Neural cell (in vitro differentiated cells): ENCODE measurements around the gene INTS14. TPM values are rescaled to one million over a fixed set of nuclear protein-coding genes. Genes with fewer than 3 reads are reported as not detected.

Source experiments
- H2AFZ ChIP-seq: fragments of 200-600, 300-800 bp; sonication (generic), shearing (Covaris generic); 2 replicates; pipeline ENCODE4 v1.6.0; 2014; ENCODE audit warnings: low read depth, mild to moderate bottlenecking, antibody characterized with exemption, low read length, moderate library complexity
- H3F3A ChIP-seq: fragments of 200-600 bp; shearing (Covaris generic); 2 replicates; pipeline ENCODE4 v1.6.1; 2016; ENCODE audit warnings: mild to moderate bottlenecking, moderate library complexity, mixed read lengths, antibody characterized with exemption, low read length; ENCODE audit not compliant: insufficient read depth, poor library complexity, severe bottlenecking
- H3K27ac ChIP-seq: fragments of 200-600, 300-800 bp; sonication (generic), shearing (Covaris generic); 2 replicates; pipeline ENCODE4 v1.5.1; 2014; ENCODE audit warnings: mild to moderate bottlenecking, low read length, moderate library complexity
- H3K27me3 ChIP-seq: fragments of 300-800, 200-600 bp; sonication (generic), shearing (Covaris generic); 2 replicates; pipeline ENCODE4 v1.6.0; 2014; ENCODE audit warnings: mild to moderate bottlenecking, low read depth, low read length, moderate library complexity; ENCODE audit not compliant: insufficient read depth
- H3K36me3 ChIP-seq: fragments of 300-800, 200-600 bp; sonication (generic), shearing (Covaris generic); 2 replicates; pipeline ENCODE4 v1.5.1; 2014; ENCODE audit warnings: mild to moderate bottlenecking, antibody characterized with exemption, low read length, moderate library complexity; ENCODE audit not compliant: insufficient read depth
- H3K4me2 ChIP-seq: fragments of 300-800, 200-600 bp; sonication (generic), shearing (Covaris generic); 2 replicates; pipeline ENCODE4 v1.6.0; 2014; ENCODE audit warnings: mild to moderate bottlenecking, low read length
- H3K4me3 ChIP-seq: fragments of 300-800, 200-600 bp; sonication (generic), shearing (Covaris generic); 2 replicates; pipeline ENCODE4 v1.5.1; 2014; ENCODE audit warnings: mild to moderate bottlenecking, low read length, moderate library complexity
- H3K79me2 ChIP-seq: fragments of 200-600 bp; shearing (Covaris generic); replicated peaks from 2 replicates; pipeline ENCODE4 v1.6.0; 2014; ENCODE audit warnings: mild to moderate bottlenecking, low read length, moderate library complexity; ENCODE audit not compliant: insufficient read depth
- H3K9ac ChIP-seq: fragments of 300-800, 200-600 bp; sonication (generic), shearing (Covaris generic); 2 replicates; pipeline ENCODE4 v1.6.1; 2016; ENCODE audit warnings: mild to moderate bottlenecking, low read length, mixed read lengths
- H3K9me2 ChIP-seq: fragments of 200-600 bp; shearing (Covaris generic); 2 replicates; pipeline ENCODE4 v1.6.1; 2016; ENCODE audit warnings: mild to moderate bottlenecking, low read length, mixed read lengths; ENCODE audit not compliant: insufficient read depth
- H3K9me3 ChIP-seq: fragments of 200-600, 300-800 bp; sonication (generic), shearing (Covaris generic); 2 replicates; pipeline ENCODE4 v1.6.1; 2016; ENCODE audit warnings: mild to moderate bottlenecking, mixed run types, low read length, moderate library complexity, mixed read lengths
- H4K20me1 ChIP-seq: fragments of 200-600 bp; shearing (Covaris generic); 2 replicates; pipeline ENCODE4 v1.6.1; 2016; ENCODE audit warnings: mild to moderate bottlenecking, mixed run types; ENCODE audit not compliant: insufficient read depth
- EP300 ChIP-seq: fragments of 450-650 bp; conservative IDR thresholded peaks from 2 replicates; pipeline ENCODE4 v1.6.1; 2014; ENCODE audit warnings: antibody characterized with exemption, mild to moderate bottlenecking, moderate library complexity; ENCODE audit not compliant: poor library complexity, severe bottlenecking
- EZH2 ChIP-seq: fragments of 200-600, 300-800 bp; shearing (Covaris generic), sonication (generic); IDR thresholded peaks from 2 replicates; pipeline ENCODE4 v1.6.1; 2014; ENCODE audit warnings: antibody characterized with exemption, low read length, borderline replicate concordance, mild to moderate bottlenecking; ENCODE audit not compliant: insufficient read depth, poor library complexity, severe bottlenecking
- MXI1 ChIP-seq: fragments of 450-650 bp; conservative IDR thresholded peaks from 2 replicates; pipeline ENCODE4 v1.6.1; 2014; ENCODE audit warnings: antibody characterized with exemption, mild to moderate bottlenecking; ENCODE audit not compliant: poor library complexity, severe bottlenecking
- POLR2AphosphoS5 ChIP-seq: IDR thresholded peaks from 2 replicates; pipeline ENCODE4 v1.6.1; 2012
- RAD21 ChIP-seq: fragments of 450-650 bp; conservative IDR thresholded peaks from 2 replicates; pipeline ENCODE4 v1.6.1; 2014; ENCODE audit warnings: antibody characterized with exemption, mild to moderate bottlenecking, moderate library complexity
- REST ChIP-seq: IDR thresholded peaks from 2 replicates; pipeline ENCODE4 v1.6.1; 2012; ENCODE audit warnings: borderline replicate concordance
- SMC3 ChIP-seq: fragments of 450-650 bp; conservative IDR thresholded peaks from 2 replicates; pipeline ENCODE4 v1.6.1; 2014; ENCODE audit warnings: antibody characterized with exemption, mild to moderate bottlenecking, moderate library complexity; ENCODE audit not compliant: poor library complexity
- TAF1 ChIP-seq: IDR thresholded peaks from 2 replicates; pipeline ENCODE4 v1.6.1; 2012; ENCODE audit warnings: low read depth
- polyA plus RNA-seq: library from polyadenylated mRNA; depleted of rRNA; stranded (reverse); fragments of >200 nt; gene quantifications from 2 replicates; pipeline ENCODE4 v1.2.3, GENCODE V29; 2014
- TF ChIP-seq, protein P1 (sequence below): fragments of 450-650 bp; IDR thresholded peaks from 2 replicates; pipeline ENCODE4 v1.5.1; 2014; ENCODE audit warnings: antibody characterized with exemption, mild to moderate bottlenecking, moderate library complexity; ENCODE audit not compliant: poor library complexity, severe bottlenecking

INTS14 gene
- polyA plus RNA-seq, 1 donor from 2014 or later, result 49.7 TPM

DNA sequence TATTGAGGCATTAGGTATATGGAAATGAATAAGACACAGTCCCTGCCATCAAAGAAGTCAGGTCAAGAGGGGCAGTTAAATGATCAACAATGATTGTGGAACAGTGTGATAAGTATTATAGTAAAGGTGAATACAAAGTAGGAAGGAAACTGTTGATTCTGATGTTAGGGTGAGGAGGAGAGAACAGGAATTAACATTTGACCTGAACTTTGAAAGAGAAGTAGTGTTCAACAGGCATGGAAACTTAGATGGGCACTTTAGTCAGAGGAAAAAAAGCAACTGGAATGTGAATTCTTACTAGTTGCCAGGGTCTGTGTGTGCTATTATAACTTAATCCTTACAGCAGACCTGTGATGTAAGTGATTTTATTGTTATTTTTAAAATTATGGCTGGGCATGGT, 63.1 kb downstream of the INTS14 start:
- Histone ChIP-seq H3K9me3 (no peaks in the 10 kb centered on the region), H3K4me2 (no peak overlapping the region), H3K27ac (no peak overlapping the region), H3K36me3 (no peaks in the 10 kb centered on the region), H3K79me2 (peaks cover 78% of the 10 kb centered on the region), H3K27me3 (no peaks in the 10 kb centered on the region), H3K9ac (no peak overlapping the region), H4K20me1 (no peaks in the 10 kb centered on the region), H3F3A (no peaks in the 10 kb centered on the region), H3K4me3 (no peak overlapping the region), H3K9me2 (no peaks in the 10 kb centered on the region), H2AFZ (no peak overlapping the region)
- TF ChIP-seq SMC3, result no peak
- TF ChIP-seq EZH2, result no peak
- TF ChIP-seq TAF1, result no peak
- TF ChIP-seq, protein P1, sequence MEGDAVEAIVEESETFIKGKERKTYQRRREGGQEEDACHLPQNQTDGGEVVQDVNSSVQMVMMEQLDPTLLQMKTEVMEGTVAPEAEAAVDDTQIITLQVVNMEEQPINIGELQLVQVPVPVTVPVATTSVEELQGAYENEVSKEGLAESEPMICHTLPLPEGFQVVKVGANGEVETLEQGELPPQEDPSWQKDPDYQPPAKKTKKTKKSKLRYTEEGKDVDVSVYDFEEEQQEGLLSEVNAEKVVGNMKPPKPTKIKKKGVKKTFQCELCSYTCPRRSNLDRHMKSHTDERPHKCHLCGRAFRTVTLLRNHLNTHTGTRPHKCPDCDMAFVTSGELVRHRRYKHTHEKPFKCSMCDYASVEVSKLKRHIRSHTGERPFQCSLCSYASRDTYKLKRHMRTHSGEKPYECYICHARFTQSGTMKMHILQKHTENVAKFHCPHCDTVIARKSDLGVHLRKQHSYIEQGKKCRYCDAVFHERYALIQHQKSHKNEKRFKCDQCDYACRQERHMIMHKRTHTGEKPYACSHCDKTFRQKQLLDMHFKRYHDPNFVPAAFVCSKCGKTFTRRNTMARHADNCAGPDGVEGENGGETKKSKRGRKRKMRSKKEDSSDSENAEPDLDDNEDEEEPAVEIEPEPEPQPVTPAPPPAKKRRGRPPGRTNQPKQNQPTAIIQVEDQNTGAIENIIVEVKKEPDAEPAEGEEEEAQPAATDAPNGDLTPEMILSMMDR, result no peak
- TF ChIP-seq EP300, result no peak
- TF ChIP-seq POLR2AphosphoS5, result no peak
- TF ChIP-seq REST, result no peak
- TF ChIP-seq MXI1, result no peak
- no peak for TF ChIP-seq RAD21

DNA sequence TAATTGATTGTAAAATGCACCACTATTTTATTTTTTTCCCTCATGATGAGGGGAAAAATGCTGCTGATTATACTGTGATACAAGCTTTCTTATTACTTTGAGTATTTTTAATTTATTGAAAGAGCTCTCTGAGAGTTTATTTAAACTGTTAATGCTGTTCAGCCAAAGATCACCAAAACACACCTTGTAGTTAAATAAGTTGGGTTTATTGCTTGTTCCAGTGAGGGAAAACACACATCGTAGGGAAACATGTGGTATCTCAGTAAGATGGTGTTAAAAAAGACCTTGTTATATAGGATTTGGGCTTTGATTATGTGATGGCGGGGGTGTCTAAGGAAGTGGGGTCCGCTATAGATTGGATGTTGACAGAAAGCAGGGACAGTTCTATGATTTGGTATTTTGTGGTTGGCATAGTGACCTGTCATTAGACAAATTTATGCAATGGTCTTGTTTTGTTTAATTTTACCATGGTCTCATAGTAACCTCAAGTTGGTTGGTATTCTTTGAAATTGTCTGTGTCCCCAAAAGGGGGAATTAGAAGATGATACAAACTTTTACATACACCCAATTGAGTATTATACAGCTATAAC, 69.6 kb downstream of the INTS14 start:
- Histone ChIP-seq H4K20me1 (no peaks in the 10 kb centered on the region), H3K36me3 (no peaks in the 10 kb centered on the region), H3K79me2 (peaks cover 88% of the 10 kb centered on the region), H3K9me2 (no peaks in the 10 kb centered on the region), H3K4me2 (no peak overlapping the region), H3K4me3 (no peak overlapping the region), H3K9ac (no peak overlapping the region), H3K27me3 (no peaks in the 10 kb centered on the region), H3K27ac (no peak overlapping the region), H3K9me3 (no peaks in the 10 kb centered on the region), H3F3A (no peaks in the 10 kb centered on the region), H2AFZ (no peak overlapping the region)
- TF ChIP-seq, protein P1, result no peak
- TF ChIP-seq POLR2AphosphoS5, result no peak
- no peak for TF ChIP-seq EP300
- no peak for TF ChIP-seq EZH2
- no peak for TF ChIP-seq RAD21
- TF ChIP-seq REST, result no peak
- no peak for TF ChIP-seq TAF1
- TF ChIP-seq MXI1, result no peak
- no peak for TF ChIP-seq SMC3
